ENCODE measurements around the gene CHDH.

Gene CHDH, protein sequence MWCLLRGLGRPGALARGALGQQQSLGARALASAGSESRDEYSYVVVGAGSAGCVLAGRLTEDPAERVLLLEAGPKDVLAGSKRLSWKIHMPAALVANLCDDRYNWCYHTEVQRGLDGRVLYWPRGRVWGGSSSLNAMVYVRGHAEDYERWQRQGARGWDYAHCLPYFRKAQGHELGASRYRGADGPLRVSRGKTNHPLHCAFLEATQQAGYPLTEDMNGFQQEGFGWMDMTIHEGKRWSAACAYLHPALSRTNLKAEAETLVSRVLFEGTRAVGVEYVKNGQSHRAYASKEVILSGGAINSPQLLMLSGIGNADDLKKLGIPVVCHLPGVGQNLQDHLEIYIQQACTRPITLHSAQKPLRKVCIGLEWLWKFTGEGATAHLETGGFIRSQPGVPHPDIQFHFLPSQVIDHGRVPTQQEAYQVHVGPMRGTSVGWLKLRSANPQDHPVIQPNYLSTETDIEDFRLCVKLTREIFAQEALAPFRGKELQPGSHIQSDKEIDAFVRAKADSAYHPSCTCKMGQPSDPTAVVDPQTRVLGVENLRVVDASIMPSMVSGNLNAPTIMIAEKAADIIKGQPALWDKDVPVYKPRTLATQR
- long read RNA-seq, donor 1 = 0 reads
- long read RNA-seq, donor 2 = 0 reads
- long read RNA-seq, donor 3 = 0 reads
- long read RNA-seq, donor 4 = 0 reads
- long read RNA-seq, donor 5, full-length matches to known transcripts = 3 of 3 reads
- long read RNA-seq, donor 5, partial matches to known transcripts = 0 of 3 reads
- long read RNA-seq, donor 5, other reads (novel, unspliced or antisense) = 0 of 3 reads
- long read RNA-seq, donor 6, full-length matches to known transcripts = 2 of 2 reads
- long read RNA-seq, donor 6, partial matches to known transcripts = 0 of 2 reads
- long read RNA-seq, donor 6, other reads (novel, unspliced or antisense) = 0 of 2 reads
- long read RNA-seq, donor 7, full-length matches to known transcripts = 1 of 1 reads
- long read RNA-seq, donor 7, partial matches to known transcripts = 0 of 1 reads
- long read RNA-seq, donor 7, other reads (novel, unspliced or antisense) = 0 of 1 reads
- long read RNA-seq, donor 8, full-length matches to known transcripts = 1 of 1 reads
- long read RNA-seq, donor 8, partial matches to known transcripts = 0 of 1 reads
- long read RNA-seq, donor 8, other reads (novel, unspliced or antisense) = 0 of 1 reads

DNA sequence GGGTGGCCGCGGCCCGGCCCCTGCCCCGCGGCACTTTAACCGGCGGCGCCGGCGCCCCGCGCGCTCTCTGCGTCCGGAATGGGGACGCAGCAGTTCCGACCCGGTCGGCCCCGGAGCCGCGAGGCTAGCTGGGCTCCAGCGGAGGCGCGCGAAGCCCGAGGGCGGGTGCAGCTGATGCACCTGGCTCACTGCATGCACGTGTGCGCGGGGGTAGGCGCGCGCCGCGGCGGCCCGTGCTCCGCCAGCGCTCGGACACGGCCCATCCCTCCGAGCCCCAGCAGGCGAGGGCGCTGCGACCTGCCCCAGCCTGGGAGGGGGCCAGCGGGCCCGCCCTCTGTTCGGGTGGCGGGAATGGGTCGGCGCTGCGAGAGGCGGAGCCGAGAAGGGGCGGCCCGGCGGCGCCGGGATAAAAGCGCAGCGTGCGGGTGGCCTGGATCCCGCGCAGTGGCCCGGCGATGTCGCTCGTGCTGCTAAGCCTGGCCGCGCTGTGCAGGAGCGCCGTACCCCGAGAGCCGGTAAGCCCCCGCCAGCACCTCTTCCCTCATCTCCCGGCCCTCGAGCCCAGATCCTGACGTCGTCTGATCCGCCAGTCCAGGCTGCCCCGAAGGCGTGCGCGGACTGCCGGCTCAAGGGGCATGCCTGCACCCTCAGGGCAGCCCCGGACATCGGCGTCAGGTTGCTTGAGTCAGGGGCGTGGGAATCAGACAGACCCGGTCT lies at the start of gene CHDH, which contains the start of gene IL17RB:
CHDH (minus strand) TSS at position 286 of the 717 bp plus-strand sequence. CDS start 22,411 bp downstream, outside the sequence.
IL17RB (plus strand) TSS at position 435 of the 717 bp plus-strand sequence; CDS start at position 456, 21 bp downstream.
- DNase-seq = peak; percentile 86

DNA sequence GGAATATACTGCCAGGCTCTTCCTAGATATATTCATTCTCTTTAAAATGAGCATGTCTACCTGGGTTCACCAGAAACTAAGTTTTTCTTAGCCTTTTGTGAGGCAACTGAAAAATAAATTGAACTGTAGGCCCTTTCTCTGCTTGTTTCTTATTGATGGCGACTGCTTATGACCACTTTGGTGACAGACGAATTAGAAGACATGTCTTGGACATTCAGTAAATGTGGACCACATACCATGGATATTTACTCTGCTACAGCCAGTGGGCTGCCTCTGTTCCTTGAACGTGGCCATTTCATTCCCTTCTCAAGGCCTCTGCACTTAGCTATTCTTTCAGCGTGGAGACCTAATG lies 46.0 kb upstream of the CHDH start:
- no peak for DNase-seq

DNA sequence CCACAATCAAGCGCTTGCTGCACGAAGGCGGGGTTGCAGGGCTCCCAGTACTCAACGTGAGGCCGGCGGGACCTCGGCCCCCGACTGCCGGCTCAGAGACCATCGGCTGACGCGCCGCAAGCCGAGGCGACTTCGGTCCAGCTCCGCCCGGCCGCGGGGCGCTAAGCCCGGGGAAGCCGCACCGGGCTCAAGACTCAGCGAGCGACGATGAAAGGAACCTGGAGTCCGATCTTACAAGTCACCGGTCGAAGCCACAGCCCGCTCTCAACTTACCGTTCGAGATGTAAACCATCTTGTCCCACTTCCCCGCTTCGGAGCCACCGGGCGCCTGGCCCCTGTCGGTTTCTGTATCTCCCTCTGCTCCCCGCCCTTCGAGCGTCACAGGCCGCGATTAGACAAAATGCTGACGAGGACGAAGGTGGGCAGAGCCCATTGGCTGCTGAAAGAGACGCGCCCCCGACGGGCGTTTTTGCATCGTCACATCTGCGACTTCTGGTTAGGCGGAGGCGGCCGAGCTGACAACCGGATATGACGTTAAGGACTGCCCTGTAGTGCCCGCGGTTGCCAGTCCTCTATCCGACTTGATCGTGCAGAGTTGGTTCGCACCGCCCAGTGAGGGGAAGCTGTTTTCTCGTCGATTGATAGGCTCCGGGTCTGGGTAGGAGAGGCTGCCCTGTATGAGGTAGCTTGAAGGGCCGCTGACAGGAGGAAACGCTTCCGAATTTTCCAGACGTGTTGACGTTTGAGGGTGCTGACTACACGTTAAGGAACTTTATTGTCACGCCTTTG lies 45.5 kb upstream of the CHDH start, which contains the start of gene SELENOK:
SELENOK (minus strand) TSS at position 363 of the 789 bp plus-strand sequence.
- peak; percentile 96 for DNase-seq

DNA sequence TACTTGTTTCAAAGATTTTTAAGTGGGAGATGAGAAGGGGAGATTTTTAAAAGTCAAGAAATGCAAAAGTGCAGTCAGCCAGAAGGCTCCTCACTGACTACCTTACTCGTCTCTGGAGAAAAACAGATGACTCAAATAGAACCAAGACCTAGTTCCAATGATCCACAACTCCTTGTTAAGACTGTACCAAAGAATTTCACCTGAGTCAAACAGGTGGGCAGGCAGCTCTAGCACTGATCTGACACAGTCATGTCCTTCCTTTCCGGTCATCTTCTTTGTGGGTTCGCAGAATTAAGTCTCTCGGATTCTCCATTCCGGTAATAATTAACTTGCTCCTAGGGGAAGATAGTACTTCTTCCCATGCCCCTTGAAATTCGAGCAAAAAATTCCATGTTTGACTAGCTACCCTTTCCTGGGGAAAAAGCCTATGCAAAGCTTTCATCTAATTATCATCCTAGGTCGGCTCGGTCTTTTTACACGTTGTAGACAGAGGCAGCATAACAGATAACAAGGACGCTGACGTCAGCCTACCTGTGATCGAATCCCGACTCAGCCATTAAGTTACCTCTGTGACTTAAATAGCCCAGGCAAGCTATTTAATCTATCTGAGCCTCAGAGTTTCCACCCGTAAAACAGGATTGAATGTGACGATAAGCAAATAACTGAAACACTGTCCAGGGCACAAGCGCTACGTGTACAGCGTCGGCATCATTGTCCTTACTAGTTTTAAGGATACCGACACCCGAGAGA lies 44.7 kb upstream of the CHDH start:
- no peak for DNase-seq

DNA sequence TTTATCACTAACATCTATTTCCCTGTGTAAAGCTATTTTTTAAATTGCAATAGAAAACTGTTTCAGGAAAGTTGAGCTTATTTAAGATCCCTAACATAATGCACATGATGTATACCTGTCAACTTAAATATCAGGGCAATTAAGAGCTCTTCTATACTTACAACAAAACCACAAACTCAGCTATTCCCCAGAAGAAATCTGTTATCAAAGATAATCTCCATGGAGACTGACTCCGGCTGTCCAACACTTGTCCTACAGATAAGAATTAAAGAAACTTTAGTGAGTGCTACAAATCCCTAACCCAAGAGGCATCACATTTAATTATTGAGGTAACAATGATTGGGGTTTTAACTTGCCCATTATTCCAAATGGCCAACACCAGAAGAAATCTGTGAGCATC lies 42.0 kb upstream of the CHDH start:
- DNase-seq = no peak

DNA sequence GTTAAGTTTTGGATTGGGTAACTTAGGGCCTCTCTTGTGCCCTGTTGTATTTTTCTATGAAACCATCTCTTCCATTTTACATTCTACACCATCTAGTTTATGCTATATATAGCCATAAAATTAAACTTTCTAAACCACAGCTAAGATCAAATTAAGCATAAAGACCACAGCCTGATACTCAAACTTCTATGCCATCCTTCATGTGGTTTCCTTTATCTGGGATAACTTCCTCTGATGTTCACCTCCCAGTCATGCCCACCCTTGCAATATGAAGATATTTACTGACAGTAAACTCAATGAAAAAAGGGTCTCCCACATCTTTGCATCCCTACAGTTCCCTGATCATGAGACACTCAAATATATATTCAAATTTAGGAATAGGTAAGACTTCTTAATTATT lies 41.2 kb upstream of the CHDH start:
- DNase-seq = no peak

DNA sequence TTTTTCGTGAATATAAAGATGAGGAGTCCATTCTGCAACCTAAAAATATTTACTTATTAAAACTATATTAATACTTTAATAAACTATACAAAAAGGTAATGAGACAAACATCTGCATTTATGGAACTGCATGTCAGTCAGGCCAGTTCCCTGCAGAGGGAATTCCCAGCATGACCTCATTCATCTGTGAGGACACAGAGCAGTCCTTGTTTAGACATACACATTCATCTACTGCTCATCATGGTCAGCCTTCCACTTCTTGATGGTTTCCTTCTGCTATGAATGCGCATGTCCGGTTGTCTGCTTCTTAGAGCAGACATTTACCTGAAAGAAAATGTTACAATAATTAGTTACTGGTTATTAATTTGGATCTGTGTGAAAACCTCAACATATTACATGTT lies 39.0 kb upstream of the CHDH start:
- DNase-seq = no peak

DNA sequence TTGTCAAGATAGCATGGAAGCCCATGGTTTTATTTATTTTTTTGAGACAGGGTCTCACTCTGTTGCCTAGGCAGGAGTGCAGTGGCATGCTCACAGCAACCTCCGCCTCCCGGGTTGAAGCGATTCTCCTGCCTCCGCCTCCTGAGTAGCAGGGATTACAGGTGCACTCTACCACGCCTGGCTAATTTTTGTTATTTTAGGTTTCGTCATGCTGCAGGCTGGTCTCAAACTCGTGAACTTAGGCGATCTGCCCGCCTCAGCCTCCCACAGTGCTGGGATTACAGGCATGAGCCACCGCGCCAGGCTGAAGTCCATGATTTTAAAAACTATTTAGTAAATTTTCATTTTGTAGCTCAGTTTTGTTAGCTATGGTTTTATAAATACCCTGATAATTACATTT lies 38.4 kb upstream of the CHDH start:
- no peak for DNase-seq

DNA sequence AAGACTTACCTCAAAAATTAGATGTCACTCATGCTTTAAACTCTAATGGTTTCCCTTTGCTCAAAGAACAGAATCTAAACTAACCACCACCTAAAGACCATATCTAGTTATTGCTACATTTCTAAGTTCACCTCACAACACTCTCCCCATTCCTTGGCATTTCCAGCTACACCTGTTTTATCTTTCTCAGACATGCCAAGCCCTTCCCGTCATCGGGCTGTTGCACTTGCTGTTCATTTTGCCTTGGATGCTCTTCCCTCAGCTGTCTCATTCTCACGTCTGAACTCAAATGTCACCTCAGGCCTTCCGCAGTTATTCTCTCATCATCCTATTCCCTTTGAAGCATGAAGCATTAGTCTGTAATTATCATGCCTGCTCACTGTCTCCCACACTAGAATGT lies 36.8 kb upstream of the CHDH start:
- DNase-seq = no peak

DNA sequence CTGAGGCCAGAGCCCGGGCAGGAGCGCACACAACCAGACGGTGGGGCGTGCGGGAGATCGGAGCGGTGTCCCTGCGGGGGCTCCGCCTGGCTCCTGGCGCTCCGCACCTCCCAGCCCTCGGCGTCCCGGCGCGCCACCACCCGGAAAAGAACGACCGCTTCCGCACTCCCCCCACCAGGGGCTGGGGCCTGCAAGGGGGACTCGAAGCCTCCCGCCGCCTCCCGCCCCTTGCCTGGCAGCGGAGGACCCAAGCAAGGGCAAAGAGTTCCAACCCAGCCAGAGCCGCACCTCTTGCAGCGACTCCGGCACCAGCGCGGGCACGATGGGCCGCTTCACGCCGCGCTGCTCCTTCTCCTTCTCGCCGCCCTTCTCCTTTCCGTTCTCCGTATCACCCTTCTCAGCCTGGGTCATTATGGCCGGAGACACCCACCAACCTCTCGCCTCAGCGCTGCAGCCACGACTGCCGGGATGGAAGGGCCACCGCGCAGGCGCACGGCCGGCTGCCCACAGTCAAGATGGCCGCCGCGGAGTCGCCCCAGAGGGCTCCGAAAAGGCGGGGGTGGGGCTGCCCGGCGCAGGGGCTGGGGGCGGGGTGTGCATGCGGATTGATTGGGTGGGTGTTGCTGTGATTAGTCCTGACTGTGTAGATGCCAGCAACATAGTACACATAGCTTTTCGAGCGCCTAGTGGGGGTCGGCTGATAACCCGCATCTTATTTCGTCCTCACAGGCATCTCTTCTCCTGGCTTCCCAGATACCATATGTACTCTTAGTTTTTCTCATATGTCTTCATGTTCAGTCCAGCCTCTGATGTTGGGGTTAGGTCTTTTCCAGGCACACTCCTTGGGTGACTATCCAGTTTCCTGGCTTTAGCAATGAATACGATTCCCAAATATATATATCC lies 35.7 kb upstream of the CHDH start, which contains the start of gene ACTR8:
ACTR8 (minus strand) TSS at position 462 of the 903 bp plus-strand sequence; CDS start at position 411, 51 bp downstream.
- DNase-seq = peak; percentile 99

DNA sequence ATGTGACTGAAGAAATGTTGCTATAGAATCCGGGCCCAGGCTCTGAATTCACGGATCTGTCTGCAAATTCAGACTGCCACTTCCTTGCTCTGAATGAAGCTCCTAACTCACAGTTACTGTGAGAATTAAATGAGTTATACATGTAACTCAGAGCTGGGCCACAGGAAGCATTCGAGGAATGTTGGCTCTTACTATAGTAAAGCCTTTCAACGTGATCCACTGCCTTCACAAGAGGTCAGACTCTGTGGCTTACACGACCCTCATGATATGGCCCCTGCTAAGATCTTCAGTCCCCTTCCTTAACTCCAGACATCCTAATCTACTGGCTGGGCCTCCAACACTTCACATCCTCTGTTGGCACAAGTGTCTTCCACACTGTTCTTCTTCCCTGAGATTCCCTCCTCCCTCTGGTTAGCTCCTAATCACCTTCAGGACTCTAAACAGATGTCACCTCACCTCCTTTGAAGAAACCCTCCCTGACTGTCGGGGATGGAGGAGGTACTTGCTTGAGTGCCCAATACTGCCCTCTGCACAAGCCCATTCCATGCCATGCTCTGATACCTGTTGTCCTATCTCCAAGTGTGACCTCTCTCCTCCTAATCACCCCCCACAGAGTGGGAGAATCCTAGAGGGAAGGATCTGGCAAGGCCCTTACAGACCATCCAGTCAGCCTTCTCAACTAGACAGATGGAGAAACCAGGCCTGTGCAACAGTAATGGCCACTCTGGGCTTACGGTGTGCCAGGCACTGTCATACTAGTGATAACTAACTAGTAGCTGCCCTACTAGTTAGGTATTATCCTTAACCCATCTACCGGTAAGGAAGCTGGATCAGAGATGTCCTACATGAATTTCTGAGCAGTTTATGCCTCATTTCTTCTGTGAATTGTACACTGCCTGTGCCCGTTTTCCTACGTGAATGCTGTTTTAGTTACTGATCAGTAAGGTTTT lies 34.5 kb upstream of the CHDH start:
- no peak for DNase-seq

DNA sequence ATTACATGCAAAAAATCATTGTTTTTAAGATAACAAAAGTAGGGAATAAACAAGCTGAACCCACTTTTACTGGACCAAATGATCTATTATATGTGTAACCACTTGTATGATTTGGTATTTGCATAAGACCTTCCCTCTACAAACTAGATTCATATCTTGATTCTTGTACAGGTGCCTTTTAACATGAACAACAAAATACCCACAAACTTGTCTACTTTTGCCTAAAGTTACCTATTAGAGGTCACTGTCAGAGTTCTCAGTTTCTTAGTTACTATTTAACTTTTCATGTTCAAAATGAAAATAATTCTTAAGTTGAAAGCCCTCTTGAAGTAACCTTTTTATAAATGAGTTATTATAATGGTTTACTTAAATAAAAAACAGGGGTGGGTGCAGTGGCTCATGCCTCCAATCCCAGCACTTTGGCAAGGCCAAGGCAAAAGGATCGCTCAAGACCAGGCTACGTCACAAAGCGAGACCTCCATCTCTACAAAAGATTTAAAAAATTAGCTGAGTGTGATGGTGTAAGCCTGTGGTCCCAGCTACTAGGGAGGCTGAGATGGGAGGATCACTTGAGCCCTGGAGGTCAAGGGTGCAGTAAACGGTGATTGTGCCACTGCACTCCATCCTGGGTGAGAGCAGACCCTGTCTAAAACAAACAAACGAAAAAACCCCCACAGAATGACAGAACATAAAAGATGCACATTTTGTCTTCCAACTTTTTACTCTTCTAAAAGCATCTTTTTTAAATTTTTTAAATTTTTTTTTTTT lies 19.7 kb upstream of the CHDH start:
- no peak for DNase-seq

DNA sequence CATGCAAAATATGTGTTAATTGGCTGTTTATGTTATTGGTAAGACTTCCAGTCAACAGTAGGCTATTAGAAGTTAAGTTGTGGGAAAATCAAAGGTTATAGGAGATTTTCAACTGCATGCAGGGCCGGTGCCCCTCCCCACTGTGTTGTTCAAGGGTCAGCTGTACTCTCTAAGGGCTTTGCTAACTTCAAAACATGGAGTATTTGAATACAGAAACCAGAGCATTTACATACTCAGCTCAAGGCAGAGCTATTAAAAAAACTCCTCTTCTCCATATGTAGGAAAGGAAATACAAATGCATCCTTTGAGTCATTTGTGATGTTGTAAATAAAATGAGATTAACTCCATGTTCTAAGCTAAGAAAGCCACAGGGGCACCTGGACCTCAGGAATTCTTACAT lies 16.9 kb upstream of the CHDH start:
- no peak for DNase-seq

DNA sequence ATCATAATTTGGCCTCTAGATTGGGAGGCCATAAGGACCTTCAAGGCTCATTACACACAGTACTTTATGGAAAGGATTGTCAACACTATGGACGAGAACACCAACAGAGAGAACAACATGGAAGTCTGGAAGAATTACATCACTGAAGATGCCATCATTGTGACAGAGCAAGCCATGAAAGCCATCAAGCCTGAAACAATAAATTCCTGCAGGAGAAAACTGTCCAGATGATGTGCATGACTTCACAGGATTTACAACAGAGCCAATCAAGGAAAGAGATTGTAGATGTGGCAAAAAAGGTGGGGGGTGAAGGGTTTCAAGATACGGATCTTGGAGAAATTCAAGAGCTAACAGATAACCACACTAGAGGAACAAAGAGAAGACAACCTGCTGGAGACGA lies 16.0 kb upstream of the CHDH start:
- no peak for DNase-seq

DNA sequence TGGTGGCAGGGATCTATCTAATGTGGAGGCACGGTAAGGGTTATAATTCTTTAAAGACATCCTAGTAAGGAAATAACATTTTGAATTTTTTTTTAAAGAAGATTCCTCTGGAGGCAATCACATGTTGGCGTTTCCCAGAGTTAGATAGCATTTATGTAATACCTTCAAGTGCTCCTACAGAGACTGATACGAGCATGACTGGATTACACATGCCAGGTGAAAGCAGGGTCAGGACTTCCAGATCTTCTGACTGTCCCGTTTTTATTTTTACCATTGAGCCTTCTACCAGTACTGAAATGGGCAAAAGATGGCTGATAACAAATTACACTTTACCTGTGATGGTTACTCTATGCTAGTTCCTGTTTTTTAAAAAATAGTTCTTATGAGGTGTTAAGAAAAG lies 14.0 kb upstream of the CHDH start:
- no peak for DNase-seq

DNA sequence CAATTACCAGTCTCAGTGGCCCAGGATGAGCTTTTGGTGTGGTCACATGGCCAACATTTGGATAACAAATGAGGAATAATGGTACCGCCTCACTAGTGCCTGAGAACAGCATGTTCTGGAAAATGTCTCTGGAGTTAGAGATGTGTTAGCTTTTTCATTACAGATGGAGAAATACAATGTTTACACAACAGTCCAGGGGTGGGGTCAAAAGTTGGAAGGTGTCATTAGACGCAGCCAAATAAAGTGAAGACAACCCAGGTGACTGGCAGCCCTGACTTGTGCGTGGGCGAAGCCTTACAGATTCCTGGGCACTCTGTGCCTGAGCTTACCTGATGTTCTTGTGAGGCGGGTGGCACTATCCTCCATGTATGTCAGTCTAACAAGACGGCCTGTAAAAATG lies 13.0 kb upstream of the CHDH start:
- DNase-seq = no peak

DNA sequence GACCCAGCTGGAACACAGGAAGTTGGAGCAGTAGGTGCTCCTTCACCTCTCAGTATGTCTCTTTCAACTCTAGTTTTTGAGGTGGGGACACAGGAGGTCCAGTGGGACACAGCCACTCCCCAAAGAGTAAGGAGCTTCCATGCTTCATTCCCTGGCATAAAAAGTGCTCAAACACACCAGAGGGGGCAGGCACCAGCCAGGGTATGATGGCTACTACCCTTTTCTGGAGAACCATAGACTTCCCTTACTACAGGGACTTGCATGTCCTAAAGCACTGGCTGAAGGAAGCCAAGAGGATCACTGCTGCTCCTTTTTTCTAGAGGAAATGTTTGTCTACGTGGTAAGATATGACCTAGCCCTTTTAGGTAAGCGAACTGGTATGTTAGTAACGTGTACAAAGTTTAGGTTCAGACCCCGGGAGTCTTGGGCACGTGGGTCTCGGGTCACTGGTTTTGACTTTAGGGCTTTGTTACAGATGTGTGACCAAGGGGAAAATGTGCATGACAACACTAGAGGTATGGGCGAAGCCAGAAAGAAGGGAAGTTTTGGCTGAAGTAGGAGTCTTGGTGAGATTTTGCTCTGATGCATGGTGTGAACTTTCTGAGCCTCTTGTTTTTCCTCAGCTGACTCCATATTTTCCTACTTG lies 12.0 kb upstream of the CHDH start:
- no peak for DNase-seq
